Stomach (tissue), 4 donors: Measurements from ENCODE around the gene TNRC6A.

Source experiments
- EP300 ChIP-seq: sonication (generic); formaldehyde crosslinking; IDR thresholded peaks from one replicate; pipeline ENCODE4 v1.6.1; 2017; ENCODE audit warnings: antibody characterized with exemption
- POLR2A ChIP-seq, 4 donors: fragments of 450-650 bp; IDR thresholded peaks; one replicate each; pipeline ENCODE4 v1.6.1; 2016; ENCODE audit warnings: antibody characterized with exemption in 4 of 4, control low read depth in 2 of 4, mild to moderate bottlenecking in 1 of 4, moderate library complexity in 1 of 4
- POLR2AphosphoS5 ChIP-seq, 3 donors: sonication (generic); formaldehyde crosslinking; IDR thresholded peaks; one replicate each; pipeline ENCODE4 v1.6.1; 2016; ENCODE audit warnings: antibody characterized with exemption in 3 of 3
- TF ChIP-seq, protein P1 (sequence below), 7 experiments: fragments of 450-650 bp in 4 of 7; fragments of 200-600 bp in 3 of 7; sonication (generic) in 3 of 7; IDR thresholded peaks; one replicate each; pipeline ENCODE4 v1.5.1; 2016 to 2019; ENCODE audit warnings: antibody characterized with exemption in 7 of 7, control low read depth in 2 of 7, mild to moderate bottlenecking in 1 of 7

DNA sequence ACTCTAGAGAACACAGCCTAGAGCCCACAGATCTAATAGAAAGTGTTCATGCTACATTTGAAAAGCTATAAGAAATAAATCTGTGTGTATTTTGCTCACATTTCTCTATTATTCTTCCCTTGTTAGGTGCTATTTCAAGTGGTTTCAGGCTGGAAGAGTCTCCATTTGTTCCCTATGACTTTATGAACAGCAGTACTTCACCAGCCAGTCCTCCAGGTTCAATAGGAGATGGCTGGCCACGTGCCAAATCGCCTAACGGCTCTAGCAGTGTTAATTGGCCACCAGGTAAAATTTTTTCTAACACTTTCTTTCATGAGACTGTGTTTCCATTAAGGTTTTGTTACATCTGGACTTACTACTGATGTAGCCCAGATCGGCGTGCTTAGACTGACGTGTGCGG, 85.6 kb downstream of the TNRC6A start:
- TF ChIP-seq POLR2A (IDR thresholded peaks at IDR 0.05) (no peak), POLR2AphosphoS5 (IDR thresholded peaks at IDR 0.05) (no peak), EP300 (no peak)
- TF ChIP-seq, protein P1, sequence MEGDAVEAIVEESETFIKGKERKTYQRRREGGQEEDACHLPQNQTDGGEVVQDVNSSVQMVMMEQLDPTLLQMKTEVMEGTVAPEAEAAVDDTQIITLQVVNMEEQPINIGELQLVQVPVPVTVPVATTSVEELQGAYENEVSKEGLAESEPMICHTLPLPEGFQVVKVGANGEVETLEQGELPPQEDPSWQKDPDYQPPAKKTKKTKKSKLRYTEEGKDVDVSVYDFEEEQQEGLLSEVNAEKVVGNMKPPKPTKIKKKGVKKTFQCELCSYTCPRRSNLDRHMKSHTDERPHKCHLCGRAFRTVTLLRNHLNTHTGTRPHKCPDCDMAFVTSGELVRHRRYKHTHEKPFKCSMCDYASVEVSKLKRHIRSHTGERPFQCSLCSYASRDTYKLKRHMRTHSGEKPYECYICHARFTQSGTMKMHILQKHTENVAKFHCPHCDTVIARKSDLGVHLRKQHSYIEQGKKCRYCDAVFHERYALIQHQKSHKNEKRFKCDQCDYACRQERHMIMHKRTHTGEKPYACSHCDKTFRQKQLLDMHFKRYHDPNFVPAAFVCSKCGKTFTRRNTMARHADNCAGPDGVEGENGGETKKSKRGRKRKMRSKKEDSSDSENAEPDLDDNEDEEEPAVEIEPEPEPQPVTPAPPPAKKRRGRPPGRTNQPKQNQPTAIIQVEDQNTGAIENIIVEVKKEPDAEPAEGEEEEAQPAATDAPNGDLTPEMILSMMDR (IDR thresholded peaks at IDR 0.05), result no peak
